Stimulated activated memory B cell treated with anti-CD40 and anti-IgM and Interleukin-4, amounts not matched to agents 10 μg/mL and 1 μg/mL and 100 μg/mL, for 72 hours (primary cell): Measurements from ENCODE around the gene GPR15LG.
"Not testable (repeated sequence)": the region's sequence is repeated elsewhere in the genome, so short reads cannot be mapped to it uniquely, and the experiment has no call there.

Experiments
- ATAC-seq: fragments of 150-1000 bp; cut with Tn5 transposase; 2 replicates; pipeline ENCODE4 v1.10.0; 2021
- H3K27ac Mint-ChIP-seq: one replicate; pipeline ENCODE4 v1.8.0; 2022; ENCODE audit warnings: mild to moderate bottlenecking, mixed read lengths
- H3K27me3 Mint-ChIP-seq: one replicate; pipeline ENCODE4 v1.8.0; 2022; ENCODE audit warnings: mixed read lengths
- H3K36me3 Mint-ChIP-seq: one replicate; pipeline ENCODE4 v1.8.0; 2022; ENCODE audit warnings: mixed read lengths
- H3K4me1 Mint-ChIP-seq: one replicate; pipeline ENCODE4 v1.8.0; 2022; ENCODE audit warnings: mixed read lengths
- H3K4me3 Mint-ChIP-seq: one replicate; pipeline ENCODE4 v1.8.0; 2022; ENCODE audit warnings: mild to moderate bottlenecking, moderate library complexity, mixed read lengths
- H3K9me3 Mint-ChIP-seq: one replicate; pipeline ENCODE4 v1.8.0; 2022; ENCODE audit warnings: mixed read lengths

GPR15LG gene

GRCh38 chr10:84158061-84158460 is 15.5 kb upstream of the GPR15LG start:
- no peaks in the 10 kb centered on the region for H3K9me3 Mint-ChIP-seq
- H3K27ac Mint-ChIP-seq: peak overlapping the region; percentile 35
- no peak for ATAC-seq
- no peak overlapping the region for H3K4me3 Mint-ChIP-seq
- peaks cover 29% of the 10 kb centered on the region for H3K4me1 Mint-ChIP-seq
- peaks cover 3% of the 10 kb centered on the region for H3K27me3 Mint-ChIP-seq
- H3K36me3 Mint-ChIP-seq: peaks cover 30% of the 10 kb centered on the region

- Mint-ChIP-seq H3K27me3 (peaks cover 8% of the 10 kb centered on the region), H3K9me3 (no peaks in the 10 kb centered on the region), H3K4me1 (peaks cover 29% of the 10 kb centered on the region), H3K4me3 (no peak overlapping the region), H3K27ac (peak overlapping the region; percentile 35), H3K36me3 (peaks cover 25% of the 10 kb centered on the region)
- ATAC-seq: peak; percentile 64
Measured at GRCh38 chr10:84158550-84158949, 15.1 kb upstream of the GPR15LG start.

GRCh38 chr10:84159076-84159685 is 14.4 kb upstream of the GPR15LG start:
- no peak for ATAC-seq
- Mint-ChIP-seq H3K4me3 (no peak overlapping the region), H3K4me1 (peaks cover 29% of the 10 kb centered on the region), H3K27me3 (peaks cover 9% of the 10 kb centered on the region), H3K27ac (peak overlapping the region; percentile 35), H3K9me3 (no peaks in the 10 kb centered on the region), H3K36me3 (peaks cover 19% of the 10 kb centered on the region)

- no peak overlapping the region for H3K27ac Mint-ChIP-seq
- H3K4me1 Mint-ChIP-seq: peaks cover 36% of the 10 kb centered on the region
- peaks cover 3% of the 10 kb centered on the region for H3K36me3 Mint-ChIP-seq
- peaks cover 9% of the 10 kb centered on the region for H3K27me3 Mint-ChIP-seq
- H3K4me3 Mint-ChIP-seq: no peak overlapping the region
- no peaks in the 10 kb centered on the region for H3K9me3 Mint-ChIP-seq
- ATAC-seq: no peak
Measured at GRCh38 chr10:84160663-84161362, 12.8 kb upstream of the GPR15LG start.

GRCh38 chr10:84163996-84164395 is 9.6 kb upstream of the GPR15LG start:
- H3K4me1 Mint-ChIP-seq: peaks cover 25% of the 10 kb centered on the region
- peaks cover 19% of the 10 kb centered on the region for H3K27me3 Mint-ChIP-seq
- H3K9me3 Mint-ChIP-seq: peaks cover 4% of the 10 kb centered on the region
- no peak for ATAC-seq
- peaks cover 18% of the 10 kb centered on the region for H3K36me3 Mint-ChIP-seq
- H3K4me3 Mint-ChIP-seq: no peak overlapping the region
- H3K27ac Mint-ChIP-seq: no peak overlapping the region

GRCh38 chr10:84164442-84164841 is 9.2 kb upstream of the GPR15LG start:
- no peak for ATAC-seq

GRCh38 chr10:84166620-84167288 is 6.8 kb upstream of the GPR15LG start:
- peaks cover 4% of the 10 kb centered on the region for H3K9me3 Mint-ChIP-seq
- H3K27ac Mint-ChIP-seq: peak overlapping the region; percentile 81
- H3K4me1 Mint-ChIP-seq: peaks cover 28% of the 10 kb centered on the region
- peaks cover 19% of the 10 kb centered on the region for H3K27me3 Mint-ChIP-seq
- peak overlapping the region; percentile 58 for H3K4me3 Mint-ChIP-seq
- ATAC-seq: peak; percentile 68
- peaks cover 23% of the 10 kb centered on the region for H3K36me3 Mint-ChIP-seq

More at GRCh38 chr10:84164442-84164841, 9.2 kb upstream of the GPR15LG start:
- no peak overlapping the region for H3K4me3 Mint-ChIP-seq
- H3K27ac Mint-ChIP-seq: no peak overlapping the region
- peaks cover 18% of the 10 kb centered on the region for H3K36me3 Mint-ChIP-seq
- H3K27me3 Mint-ChIP-seq: peaks cover 19% of the 10 kb centered on the region
- H3K9me3 Mint-ChIP-seq: peaks cover 4% of the 10 kb centered on the region
- H3K4me1 Mint-ChIP-seq: peaks cover 21% of the 10 kb centered on the region

- H3K9me3 Mint-ChIP-seq, H3K4me3 Mint-ChIP-seq, ATAC-seq: not testable (repeated sequence)
- peaks cover 23% of the 10 kb centered on the region for H3K36me3 Mint-ChIP-seq
- peaks cover 33% of the 10 kb centered on the region for H3K4me1 Mint-ChIP-seq
- peak overlapping the region; percentile 81 for H3K27ac Mint-ChIP-seq
- peaks cover 19% of the 10 kb centered on the region for H3K27me3 Mint-ChIP-seq
Measured at GRCh38 chr10:84167289-84167653, 6.3 kb upstream of the GPR15LG start.

GRCh38 chr10:84168382-84168781 is 5.2 kb upstream of the GPR15LG start:
- Mint-ChIP-seq H3K36me3 (peaks cover 23% of the 10 kb centered on the region), H3K4me1 (peaks cover 43% of the 10 kb centered on the region), H3K27me3 (peaks cover 13% of the 10 kb centered on the region)
- not testable (repeated sequence) for ATAC-seq, H3K27ac Mint-ChIP-seq, H3K9me3 Mint-ChIP-seq, H3K4me3 Mint-ChIP-seq

GRCh38 chr10:84171237-84171636 is 2.4 kb upstream of the GPR15LG start:
- not testable (repeated sequence) for ATAC-seq, H3K9me3 Mint-ChIP-seq
- peaks cover 23% of the 10 kb centered on the region for H3K36me3 Mint-ChIP-seq
- peaks cover 36% of the 10 kb centered on the region for H3K4me1 Mint-ChIP-seq
- peaks cover 10% of the 10 kb centered on the region for H3K27me3 Mint-ChIP-seq
- H3K4me3 Mint-ChIP-seq: peak overlapping the region; percentile 82
- peak overlapping the region; percentile 98 for H3K27ac Mint-ChIP-seq

- peak; percentile 61 for ATAC-seq
- H3K36me3 Mint-ChIP-seq: peaks cover 20% of the 10 kb centered on the region
- H3K27me3 Mint-ChIP-seq, H3K9me3 Mint-ChIP-seq: not testable (repeated sequence)
- peaks cover 36% of the 10 kb centered on the region for H3K4me1 Mint-ChIP-seq
- peak overlapping the region; percentile 98 for H3K27ac Mint-ChIP-seq
- H3K4me3 Mint-ChIP-seq: peak overlapping the region; percentile 82
Measured at GRCh38 chr10:84171700-84172466, 1.7 kb upstream of the GPR15LG start.

GRCh38 chr10:84172467-84173356 is 889 bp upstream of the GPR15LG start:
- H3K9me3 Mint-ChIP-seq: no peaks in the 10 kb centered on the region
- H3K27me3 Mint-ChIP-seq: no peaks in the 10 kb centered on the region
- peak overlapping the region; percentile 15 for H3K4me3 Mint-ChIP-seq
- peaks cover 12% of the 10 kb centered on the region for H3K36me3 Mint-ChIP-seq
- peaks cover 30% of the 10 kb centered on the region for H3K4me1 Mint-ChIP-seq
- H3K27ac Mint-ChIP-seq: peak overlapping the region; percentile 98
- ATAC-seq: peak; percentile 74

- no peak overlapping the region for H3K27ac Mint-ChIP-seq
- H3K27me3 Mint-ChIP-seq: no peaks in the 10 kb centered on the region
- ATAC-seq: no peak
- H3K9me3 Mint-ChIP-seq: no peaks in the 10 kb centered on the region
- peaks cover 30% of the 10 kb centered on the region for H3K4me1 Mint-ChIP-seq
- H3K36me3 Mint-ChIP-seq: peaks cover 4% of the 10 kb centered on the region
- H3K4me3 Mint-ChIP-seq: no peak overlapping the region
Measured at GRCh38 chr10:84175436-84175835, 1.8 kb downstream of the GPR15LG start.

- Mint-ChIP-seq H3K27ac (no peak overlapping the region), H3K4me3 (no peak overlapping the region), H3K27me3 (no peaks in the 10 kb centered on the region), H3K9me3 (no peaks in the 10 kb centered on the region), H3K36me3 (no peaks in the 10 kb centered on the region), H3K4me1 (peaks cover 26% of the 10 kb centered on the region)
- no peak for ATAC-seq
Measured at GRCh38 chr10:84176351-84176750, 2.8 kb downstream of the GPR15LG start.
